Germinal center (tissue), 1 donor: ENCODE data around the gene OR2AG1.
"Not testable (repeated sequence)": the region's sequence is repeated elsewhere in the genome, so short reads cannot be mapped to it uniquely, and the experiment has no call there.

Source experiments
- DNase-seq: peaks from one replicate; pipeline ENCODE4 v3.0.0; 2012; ENCODE audit warnings: mixed read lengths, low spot score

Gene OR2AG1

DNA sequence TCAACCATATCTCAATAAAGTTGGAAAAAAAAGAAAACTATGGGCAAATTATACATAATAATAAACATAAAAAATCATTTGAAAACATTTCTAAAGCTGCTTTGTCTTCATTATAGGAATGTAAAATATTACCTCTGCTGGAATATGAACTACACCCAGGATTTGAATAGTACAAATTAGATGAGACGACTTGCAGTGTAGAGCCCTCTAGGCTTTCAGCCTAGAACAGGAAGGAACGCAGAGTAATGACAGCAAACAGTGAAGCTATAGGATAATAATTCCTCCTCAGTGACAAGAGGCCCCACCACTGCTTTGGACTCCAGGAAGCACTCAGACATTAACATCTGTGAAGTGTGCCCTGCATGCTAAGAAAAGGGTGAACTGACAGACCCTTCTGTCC lies 7.7 kb downstream of the OR2AG1 start:
- no peak for DNase-seq

DNA sequence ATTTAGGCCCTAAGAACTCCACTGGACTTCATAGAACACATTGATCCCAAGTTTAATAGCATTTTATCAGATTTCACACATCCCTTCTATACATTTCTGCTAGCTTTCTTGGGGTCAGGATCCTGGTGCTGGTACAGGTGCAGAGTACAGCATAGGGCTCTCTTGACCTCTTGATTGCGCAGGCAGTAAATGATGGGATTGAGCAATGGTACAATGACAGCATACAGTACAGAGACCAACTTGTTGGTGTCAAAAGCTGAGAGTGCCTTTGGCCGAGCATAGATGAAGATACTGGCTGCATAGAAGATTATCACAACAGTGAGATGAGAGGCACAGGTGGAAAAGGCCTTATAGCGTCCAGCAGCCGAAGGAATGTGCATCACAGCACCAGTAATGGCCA lies 11.8 kb downstream of the OR2AG1 start:
- no peak for DNase-seq

DNA sequence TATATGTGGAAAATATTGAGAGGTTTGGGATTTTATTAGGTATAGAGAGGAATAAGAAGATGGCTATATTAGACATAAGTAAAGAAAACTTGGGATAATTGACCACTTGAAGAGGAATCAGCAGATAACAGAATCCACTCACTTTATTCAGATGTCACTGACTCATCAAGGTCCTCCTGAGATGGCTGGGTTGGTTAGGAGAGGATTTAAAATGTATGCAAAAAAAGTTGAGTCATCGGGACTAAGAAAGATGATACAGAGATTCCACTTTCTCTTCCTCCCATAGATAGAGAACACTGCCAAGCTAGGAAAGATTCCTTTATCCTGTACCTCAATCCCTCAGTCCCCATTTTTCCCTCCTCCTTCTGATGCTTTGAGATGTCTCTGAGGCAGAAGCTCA lies 16.6 kb downstream of the OR2AG1 start, which contains the start of gene OR6A2:
Gene OR6A2, minus strand, starts transcription at position 288 of the 400 bp plus-strand sequence. CDS start 3,981 bp downstream, outside the sequence.
- no peak for DNase-seq

DNA sequence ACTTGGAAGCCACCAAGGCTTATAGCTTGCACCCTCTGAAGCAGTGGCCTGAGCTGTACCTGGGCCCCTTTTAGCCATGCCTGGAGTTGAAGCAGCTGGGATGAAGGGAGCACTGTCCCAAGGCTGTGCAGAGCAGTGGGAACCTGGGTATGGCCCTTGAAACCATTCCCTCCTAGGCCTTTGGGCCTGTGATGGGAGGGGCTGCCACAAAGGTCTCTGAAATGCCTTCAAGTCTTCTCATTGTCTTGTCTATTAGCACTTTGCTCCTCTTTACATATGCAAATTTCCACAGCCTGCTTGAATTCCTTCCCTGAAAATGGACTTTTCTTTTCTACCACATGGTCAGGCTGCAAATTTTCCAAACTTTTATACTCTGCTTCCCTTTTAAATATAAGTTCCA lies 18.3 kb downstream of the OR2AG1 start:
- not testable (repeated sequence) for DNase-seq

DNA sequence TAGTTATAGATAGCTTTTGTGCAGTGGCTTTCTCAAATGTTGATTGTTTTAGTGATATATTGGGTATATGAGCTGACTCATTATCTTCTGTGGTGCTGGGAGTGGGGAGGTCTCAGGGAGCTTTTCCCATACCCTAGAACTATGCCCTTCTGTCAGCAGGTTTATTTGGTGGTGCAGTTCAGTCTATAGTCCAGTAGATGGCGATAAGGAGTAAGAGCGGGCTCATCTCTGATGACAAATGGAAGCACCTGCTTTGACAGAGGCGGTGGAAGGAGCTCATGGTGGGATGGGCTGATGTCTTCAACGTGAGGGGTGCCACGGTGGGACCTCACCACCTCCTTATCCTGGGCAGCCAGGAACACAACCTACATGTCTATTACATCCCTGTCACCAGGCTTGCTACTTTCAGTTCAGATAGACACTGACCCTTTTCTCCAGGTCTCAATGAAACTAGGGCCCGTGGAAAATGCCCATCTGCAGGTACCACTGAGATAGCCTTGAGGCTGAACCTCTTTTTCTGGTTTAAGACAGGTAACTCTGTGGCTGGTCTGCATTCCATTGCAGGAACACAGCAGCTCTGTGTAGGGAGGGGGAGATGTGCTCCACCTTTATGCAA lies 29.7 kb downstream of the OR2AG1 start:
- peak; percentile 62 for DNase-seq

DNA sequence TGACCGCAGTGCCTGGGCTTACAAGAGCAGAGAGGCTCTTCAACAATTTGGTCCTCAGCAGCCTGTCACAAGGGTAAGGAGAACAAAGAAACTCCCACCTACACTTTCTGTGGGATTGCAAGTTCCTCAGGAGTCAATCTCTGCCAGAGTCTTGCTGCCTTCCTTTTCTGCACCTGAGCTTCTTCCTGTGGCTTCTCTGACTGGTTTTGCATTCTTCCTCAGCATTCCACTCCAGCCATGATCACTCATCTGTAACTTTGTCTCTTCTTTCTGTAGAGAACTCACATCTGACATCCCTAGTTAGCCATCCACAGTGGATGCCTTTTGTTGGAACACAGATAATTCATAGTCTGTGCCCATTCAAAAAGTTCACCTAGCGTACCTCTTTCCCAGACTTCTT lies 30.8 kb downstream of the OR2AG1 start:
- DNase-seq = no peak

DNA sequence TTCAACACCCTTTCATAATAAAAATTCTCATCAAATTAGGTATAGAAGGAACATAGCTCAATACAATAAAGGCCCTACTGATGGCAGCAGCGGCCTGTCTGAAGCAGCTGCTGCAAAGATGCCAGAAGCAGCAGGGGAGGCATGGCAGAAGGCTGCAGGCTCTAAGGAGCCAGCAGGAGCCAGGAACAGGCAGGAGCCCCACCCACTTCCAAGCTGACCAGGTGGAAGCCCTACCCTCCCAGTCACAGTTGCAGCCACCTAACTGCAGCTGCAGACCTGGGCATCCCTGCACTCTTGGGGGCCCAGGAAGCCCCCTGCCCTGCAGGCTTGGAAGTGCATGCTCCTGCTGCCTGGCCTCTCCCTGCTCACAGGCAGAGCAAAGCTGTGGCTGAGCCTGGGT lies 34.9 kb downstream of the OR2AG1 start:
- DNase-seq = no peak

DNA sequence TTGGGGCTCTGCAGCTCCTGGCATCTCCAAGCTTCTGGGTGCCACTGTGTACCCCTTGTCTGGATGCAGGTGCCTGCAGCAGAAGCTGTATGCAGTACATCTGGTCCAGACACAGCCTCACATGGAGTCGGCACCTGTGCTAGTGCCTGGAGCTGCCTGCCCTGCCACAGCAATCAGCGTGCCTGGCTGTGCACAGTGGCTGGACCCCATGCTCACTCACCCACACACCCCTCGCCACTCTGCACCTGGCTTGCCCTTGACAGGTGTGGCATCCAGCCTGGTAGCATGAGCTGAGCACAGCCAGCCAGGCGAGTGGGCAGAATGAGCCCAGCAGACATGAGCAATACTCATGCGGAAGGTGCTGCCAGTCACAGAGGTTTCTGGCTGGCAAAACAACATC lies 36.1 kb downstream of the OR2AG1 start:
- DNase-seq = no peak

DNA sequence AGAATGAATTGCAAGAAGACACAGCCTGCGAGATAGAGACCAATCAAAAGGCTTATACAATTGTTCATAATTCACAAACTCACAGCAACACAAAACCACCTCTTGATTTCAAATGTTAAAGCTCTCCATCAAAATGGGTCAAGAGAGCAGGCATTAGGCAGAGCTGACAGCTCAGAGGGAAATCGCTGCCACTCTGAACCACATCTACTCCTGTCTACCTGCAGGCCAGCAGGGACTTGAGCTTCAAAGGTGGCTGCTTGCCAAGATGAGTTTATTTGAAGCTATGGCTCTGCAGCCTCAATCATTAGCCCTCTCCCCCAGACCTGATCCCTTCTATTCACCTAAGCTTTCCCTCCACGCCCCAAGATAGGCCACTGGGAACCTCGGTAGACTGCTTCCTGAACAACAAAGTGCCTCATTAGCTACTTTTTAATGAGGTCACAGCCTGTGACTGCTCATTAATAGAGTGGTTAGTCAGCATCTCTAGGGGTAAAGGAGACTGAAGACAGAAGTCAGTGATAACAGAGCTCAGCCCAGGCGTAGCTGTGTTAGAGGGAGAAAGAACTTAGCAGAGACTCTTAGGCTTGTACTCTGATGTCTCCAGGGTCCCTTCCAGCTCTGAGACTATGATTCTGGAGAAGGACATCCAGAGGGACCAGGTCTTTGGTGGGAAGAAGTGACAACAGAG lies 41.5 kb downstream of the OR2AG1 start:
- DNase-seq = no peak

DNA sequence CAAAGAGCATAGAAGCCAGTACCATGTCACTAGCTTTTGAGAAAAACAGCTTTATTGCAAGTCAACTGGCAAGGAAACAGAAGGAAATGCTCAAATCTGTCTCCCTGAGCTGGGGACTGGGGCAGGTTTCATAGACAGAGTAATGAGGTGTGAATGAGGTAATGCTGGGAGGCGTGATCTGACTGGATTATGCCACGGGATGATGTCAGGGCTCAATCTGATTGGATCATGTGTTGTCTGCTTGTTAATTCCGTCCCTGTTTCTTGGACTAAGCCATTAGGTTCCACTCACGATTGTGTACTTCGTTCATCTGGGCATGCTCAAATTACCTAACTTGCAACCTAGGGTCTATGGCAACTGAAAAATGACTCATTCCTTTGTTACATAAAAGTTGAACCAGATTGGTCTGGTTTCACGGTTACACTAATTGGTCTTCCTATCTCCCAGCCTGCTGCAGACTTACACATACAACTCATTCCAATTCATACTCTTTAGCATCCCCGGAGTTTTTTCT lies 42.5 kb downstream of the OR2AG1 start:
- no peak for DNase-seq

DNA sequence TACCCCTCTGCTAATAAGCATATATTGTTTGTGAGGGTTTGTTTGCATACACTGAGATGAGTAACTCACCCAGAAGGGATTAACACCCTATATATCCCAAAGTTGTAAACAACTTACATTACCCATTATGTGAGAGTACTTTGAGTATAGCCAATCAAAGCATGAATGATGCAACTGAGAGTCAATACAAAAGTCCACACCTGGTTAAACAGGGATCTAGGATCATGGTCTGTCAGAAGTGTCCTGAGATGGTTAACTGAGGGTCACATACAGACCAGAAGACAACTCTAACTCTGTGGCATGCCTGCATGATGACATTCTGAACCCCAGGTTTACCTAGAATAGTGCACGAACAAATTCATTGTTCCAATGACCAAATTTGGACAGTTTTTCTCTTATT lies 45.3 kb downstream of the OR2AG1 start:
- no peak for DNase-seq

DNA sequence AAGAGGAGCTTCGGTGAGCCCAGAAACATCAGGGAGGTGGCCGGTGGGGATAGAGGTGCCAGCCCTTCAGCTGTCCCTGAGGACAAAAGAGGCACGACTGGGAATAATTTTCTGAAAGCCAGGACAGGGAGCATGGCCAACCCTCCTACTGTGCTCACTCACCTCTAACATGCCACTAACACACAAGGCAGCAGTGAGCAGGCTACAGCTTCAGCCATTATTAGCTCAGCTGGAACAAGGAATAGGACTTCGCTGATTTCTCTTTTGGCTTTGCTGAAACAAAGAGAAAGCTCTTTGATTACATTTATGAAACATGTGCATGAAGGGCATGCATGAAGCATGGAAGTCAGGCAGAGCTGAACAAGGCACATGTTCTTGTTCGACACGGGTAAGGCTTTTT lies 50.5 kb downstream of the OR2AG1 start:
- DNase-seq = no peak

DNA sequence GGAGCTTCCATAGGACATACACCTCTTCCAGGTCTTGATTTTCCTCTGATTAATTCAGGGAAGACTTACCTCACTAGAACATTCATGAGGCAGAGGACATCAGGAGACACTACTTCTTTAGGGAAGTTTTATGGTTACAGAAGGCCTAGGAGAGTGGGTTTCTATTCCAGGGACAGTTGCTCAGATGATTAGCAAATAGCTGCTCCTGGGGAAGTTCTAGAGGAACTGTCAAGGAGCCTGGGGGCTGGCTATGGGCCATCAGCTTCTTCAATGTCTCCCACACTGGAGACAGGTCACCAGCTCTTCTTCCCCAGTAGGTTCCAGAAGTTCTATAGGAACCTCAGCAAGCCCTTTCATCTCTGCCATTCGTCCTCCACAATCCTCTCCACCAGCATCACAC lies 51.2 kb downstream of the OR2AG1 start:
- no peak for DNase-seq
